Measurements from ENCODE around the gene SFRP4.

The SFRP4 gene

DNA sequence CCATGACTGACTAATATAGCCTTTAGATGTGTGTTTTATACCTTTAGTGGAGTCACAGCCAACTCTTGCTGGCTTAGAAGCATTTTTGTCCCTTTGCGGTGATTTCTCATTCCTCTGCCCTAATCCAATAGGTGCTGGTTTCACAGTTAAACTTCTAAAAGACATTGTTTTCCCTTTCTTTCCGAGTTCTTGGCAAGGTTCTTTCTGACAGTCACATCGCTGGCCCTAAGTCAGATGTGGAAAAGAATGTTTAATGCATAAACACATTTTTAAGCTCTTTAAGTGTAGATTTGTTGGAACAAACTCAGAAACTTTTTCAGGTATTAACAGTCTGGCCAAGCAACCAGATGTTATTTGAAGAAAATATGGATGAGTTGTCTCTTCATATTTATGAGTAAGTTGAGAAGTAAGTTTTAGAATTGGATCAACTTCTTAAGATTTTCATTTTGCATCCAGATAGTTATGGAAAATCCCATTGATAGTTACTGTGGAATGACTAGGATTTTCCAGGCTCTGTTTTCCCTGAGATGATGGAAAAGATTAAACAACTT lies 7.9 kb upstream of the SFRP4 start:
- no peak for DNase-seq

GRCh38 chr7:37923996-37924395 lies 7.4 kb upstream of the SFRP4 start:
- DNase-seq: no peak

DNA sequence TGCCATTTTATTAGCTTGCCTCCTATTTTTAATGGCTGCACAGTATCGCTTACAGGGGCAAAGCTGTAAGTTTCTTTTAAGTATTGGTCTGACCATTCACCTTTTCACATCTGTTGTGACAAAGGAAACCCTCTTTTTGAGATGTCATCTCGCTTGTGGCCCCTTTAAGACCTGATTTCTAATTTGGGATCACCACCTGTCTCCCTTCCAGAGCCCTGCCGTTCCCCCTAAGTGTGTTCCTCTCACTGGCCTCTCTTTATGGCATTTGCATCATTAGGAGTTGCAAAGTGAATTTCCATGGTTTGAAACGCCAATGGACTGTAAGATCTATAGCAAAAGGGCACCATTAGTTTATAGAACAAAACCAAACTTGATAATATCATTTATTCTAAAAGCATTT lies 5.3 kb upstream of the SFRP4 start:
- DNase-seq: no peak

GRCh38 chr7:37920849-37921805 lies 4.5 kb upstream of the SFRP4 start:
- peak in 1 of 2 donors; percentile 47 for DNase-seq

DNA sequence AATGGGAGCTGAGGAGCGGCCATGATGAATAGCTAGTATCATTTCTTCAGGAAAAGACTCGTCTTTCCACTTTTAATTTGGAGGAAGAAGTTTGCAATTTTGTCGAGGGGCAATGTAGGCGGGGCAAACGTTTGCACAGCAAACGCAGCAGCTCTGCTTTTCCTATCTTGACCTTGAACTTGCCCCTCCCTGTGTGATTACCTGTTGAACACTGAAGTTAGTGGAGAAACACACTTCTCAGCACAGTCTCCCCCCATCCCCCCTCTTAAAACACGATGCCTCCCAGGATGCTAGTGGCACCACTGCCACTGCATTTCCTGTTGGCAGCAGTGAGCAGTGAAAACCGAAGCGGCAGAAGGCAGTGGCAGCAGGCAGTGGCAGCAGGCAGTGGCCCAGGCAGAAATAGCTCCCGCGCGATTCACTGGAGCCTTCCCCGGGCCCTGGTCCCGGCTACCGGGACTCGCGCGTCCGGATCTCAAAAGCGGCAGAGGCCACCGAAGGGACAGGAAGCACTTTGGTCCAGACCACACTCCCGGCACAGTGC lies 3.8 kb upstream of the SFRP4 start, which contains the start of gene EPDR1:
TSS of gene EPDR1 (plus strand) at position 336 of the 544 bp plus-strand sequence. CDS start 300 bp downstream, outside the sequence.
- peak; percentile 47 to 54 for DNase-seq

DNA sequence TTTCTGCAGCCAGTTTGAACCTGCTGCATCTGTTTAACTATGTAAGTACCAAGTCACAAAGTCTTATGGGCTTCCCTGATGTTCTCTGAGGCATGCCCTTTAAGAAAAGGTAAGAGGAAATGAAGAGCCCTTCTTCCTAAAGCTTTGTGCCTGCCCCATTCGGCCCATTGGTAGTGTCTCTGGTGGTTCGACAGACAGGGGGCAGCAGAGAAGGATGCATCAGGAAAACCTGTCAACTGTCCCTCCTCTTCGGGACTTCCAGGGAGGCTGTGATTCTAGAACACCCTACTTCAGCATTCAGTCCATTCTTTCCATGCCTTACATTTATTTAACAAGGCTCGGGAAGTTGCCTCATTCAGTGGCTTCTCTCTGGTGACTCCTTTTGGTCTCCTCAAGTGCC lies 1.9 kb upstream of the SFRP4 start:
- DNase-seq: no peak

DNA sequence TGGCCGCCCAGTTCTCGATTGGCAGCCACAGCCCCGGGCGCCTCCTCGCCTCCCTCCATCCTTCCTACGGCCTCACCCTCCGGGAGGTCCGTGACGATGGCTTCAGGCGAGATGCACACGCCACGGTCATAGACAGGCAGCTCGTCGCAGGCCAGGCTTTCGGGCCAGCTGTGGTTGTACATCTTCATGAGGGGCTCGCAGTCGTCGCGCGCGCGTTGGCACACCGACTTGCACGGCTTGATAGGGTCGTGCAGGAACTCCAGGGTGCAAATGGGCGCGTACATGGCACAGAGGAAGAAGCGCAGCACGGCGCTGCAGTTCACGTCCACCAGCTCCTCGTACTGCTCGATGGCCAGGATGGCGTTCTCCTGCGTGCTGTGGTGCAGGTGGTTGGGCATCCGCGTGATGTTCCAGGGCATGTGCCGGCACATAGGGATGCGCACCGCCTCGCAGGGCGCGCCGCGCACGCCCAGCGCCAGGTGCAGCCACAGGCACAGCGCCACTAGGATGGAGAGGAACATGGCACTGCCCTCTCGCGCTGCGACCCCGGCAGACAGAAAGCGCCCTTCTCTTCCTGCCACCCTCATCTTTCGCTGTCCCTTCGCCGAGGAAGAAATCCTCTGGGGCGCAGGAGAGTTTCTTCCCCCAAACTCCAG lies 472 bp downstream of the SFRP4 start:
- no peak for DNase-seq

DNA sequence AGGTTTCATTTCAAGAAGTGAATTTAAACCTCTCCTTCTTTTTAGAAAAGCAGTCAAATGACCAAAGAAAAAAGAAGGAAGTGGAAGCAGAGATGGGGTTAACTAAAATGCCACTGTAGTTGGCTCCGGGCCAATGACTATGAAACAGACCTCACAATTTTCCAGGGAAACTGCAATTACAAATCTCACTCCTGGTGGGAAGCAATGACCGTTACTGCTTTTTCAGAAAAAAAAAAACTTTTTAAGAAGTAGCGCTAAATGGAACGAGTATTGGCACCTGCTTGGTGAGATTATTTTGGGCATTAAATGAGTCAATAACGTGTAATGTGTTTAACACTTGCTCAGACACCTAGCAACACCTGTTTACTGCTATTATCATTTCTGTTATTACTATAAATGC lies 1.2 kb downstream of the SFRP4 start:
- no peak for DNase-seq

DNA sequence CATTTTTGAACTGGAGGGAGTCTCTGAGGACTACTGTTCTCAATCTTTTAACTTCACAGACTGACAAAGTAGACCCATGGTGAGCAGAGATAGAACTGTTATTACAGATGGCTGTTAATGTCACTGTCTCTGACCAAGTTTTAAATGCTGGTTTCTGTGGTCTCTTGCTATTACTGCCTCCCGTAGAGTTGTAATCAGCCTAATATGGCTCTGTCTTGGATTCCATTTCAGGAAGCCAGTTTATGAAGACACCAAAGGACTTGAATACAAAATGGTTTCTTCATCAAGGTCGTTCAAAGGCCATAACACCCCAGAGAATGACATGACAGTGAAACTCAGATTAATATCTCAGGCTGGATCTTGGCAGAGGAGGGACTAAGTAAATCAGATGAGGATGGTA lies 3.9 kb downstream of the SFRP4 start:
- no peak for DNase-seq

DNA sequence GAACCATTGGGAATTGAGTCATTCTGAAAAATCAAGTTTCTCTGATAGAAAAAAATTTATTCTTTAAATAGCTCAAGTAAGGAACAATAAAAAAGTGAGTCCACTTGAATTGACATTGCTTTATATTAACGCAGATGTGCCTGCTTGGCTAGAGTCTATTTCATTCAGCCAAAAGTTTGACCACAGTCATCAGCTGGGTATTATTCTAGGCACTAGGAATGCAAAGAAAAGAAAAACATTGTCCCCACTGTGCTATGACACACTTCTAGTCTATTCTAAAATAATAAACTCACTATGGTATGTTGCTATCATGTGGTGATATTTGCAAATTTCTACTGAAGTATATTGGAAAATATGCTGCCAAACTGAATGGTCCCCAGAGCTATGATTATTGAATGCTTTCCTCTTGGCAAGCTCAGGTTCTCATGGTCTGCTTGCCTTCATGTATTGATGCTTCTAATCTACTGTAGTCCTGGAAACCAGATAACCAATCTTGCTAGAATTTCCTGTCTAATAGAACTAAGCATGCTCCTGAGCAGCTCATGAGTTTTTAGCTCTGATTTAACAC lies 8.3 kb downstream of the SFRP4 start:
- DNase-seq: no peak

- no peak for DNase-seq
Measured at GRCh38 chr7:37901890-37902524, 14.6 kb downstream of the SFRP4 start.

DNA sequence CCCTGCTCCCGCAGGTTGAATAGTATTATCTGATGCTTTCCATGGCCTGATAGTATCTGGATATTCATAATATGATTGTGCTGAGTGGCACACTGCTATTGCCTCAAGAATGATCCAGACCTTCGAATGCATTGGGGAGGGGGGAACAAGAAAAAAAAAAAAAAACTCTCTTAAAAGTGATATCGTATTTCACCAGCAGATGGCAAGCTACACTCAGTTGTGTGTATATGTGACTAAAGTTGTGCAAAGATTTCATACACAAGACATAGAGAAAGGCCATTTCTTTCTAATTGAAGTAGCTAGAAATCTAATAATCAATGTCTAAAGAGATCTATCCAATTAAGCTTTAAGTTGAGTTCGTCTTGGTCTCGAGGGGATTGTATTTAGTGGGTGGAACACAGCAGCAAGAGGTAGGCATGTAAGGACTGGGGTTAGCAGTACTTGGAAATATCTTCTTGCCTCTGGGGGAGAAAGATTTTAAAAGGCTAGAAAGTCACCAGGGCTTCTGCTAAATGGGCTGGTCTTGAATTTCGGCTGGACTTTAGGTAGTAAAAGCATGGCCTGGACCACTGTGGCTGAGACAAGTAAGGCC lies 15.3 kb downstream of the SFRP4 start:
- peak in 1 of 2 donors; percentile 16 for DNase-seq

DNA sequence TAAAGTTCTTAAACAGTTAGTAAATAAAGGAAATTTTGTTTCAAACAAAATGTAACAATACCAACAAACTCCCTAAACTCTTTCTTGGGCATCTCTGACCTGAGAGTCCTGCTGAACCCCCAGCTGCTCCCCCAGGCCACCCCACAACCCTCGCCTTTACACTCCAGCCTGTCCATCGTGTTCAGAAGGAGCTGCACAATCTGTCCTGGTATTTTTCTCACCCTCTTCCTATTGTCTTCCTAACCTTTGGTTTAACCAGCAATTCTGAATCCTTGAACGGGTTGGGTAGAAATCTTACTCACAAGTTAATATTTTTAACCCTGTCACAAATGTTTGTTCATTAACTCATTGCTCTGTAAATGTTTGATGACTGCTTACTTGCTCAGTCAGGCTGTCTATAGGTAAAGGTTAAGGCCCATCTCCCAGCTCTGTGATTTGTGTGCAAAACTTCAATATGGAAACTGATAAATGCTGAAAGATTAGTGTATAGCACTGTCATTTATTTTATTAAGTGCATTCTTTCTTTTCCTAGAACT lies 16.8 kb downstream of the SFRP4 start:
- no peak for DNase-seq

- DNase-seq: no peak
Measured at GRCh38 chr7:37894671-37895070, 21.9 kb downstream of the SFRP4 start.

DNA sequence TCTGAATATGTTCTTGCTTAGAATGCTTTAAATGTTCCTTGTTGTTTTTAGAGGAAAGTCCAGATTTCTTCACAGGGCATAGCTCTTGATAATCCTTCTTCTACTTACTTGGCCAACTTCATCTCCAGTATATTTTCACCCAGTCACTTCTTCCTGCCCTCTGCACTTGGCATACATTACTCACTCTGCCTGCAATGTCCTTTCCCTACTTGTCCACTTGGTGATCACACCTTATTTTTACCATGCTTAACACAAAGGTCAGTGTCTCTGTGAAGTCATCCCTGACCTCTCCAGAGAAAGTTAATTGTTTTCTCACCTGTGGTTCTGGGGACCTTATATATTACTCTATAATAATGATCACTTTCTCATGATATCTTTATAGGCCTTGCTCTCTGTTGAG lies 23.3 kb downstream of the SFRP4 start:
- DNase-seq: no peak

GRCh38 chr7:37882086-37882485 lies 34.5 kb downstream of the SFRP4 start:
- DNase-seq: no peak

Measured in hippocampal formation (tissue), 2 donors.